Cardiac septum (tissue), 1 donor: ENCODE data around the gene PLEKHH3. TPM values are rescaled to one million over a fixed set of nuclear protein-coding genes. Genes with fewer than 3 reads are reported as not detected.
"Not testable (repeated sequence)": the region's sequence is repeated elsewhere in the genome, so short reads cannot be mapped to it uniquely, and the experiment has no call there.

Source experiments
- DNase-seq: peaks from one replicate; pipeline ENCODE4 v3.0.0-alpha.2; 2020; ENCODE audit warnings: low spot score
- intact Hi-C: fragments of 100-400 bp; cut with DNase I; formaldehyde crosslinking; loops from one replicate; pipeline ENCODE4 v1.14.0; 2022
- total RNA-seq: library from RNA; stranded (reverse); fragmentation: NEBNext Ultra II Directional; extraction: Animal tissue kit (Norgen Biotek cat#: 25700); gene quantifications from one replicate; pipeline ENCODE4 v1.2.1, GENCODE V29; 2021
- donor health status: DM: no; HTN: no; CAD: no.

Gene PLEKHH3
- total RNA-seq, 1 donor from 2014 or later: 20.2 TPM

- DNase-seq: no peak
- intact Hi-C loops: loop anchor here (2.0 kb wide), 1 partner anchor 66 kb away; the partner anchor contains the start of genes RETREG3 and TUBG1
Observed at GRCh38 chr17:42674755-42675347, 1.9 kb downstream of the PLEKHH3 start.

GRCh38 chr17:42673885-42674754 lies 2.7 kb downstream of the PLEKHH3 start:
- intact Hi-C loops: loop anchor here (2.0 kb wide), 1 partner anchor 65 kb away; the partner anchor contains the start of genes RETREG3 and TUBG1
- DNase-seq: no peak

GRCh38 chr17:42673266-42673884 lies 3.4 kb downstream of the PLEKHH3 start:
- no peak for DNase-seq

GRCh38 chr17:42672038-42672437 lies 4.8 kb downstream of the PLEKHH3 start:
- DNase-seq: no peak
- intact Hi-C loops: no loop called here

More at GRCh38 chr17:42673266-42673884, 3.4 kb downstream of the PLEKHH3 start:
- intact Hi-C loops: no loop called here

GRCh38 chr17:42670789-42671657 lies 5.8 kb downstream of the PLEKHH3 start:
- DNase-seq: no peak
- intact Hi-C loops: no loop called here

GRCh38 chr17:42669977-42670788 lies 6.6 kb downstream of the PLEKHH3 start:
- intact Hi-C loops: no loop called here
- no peak for DNase-seq

- no peak for DNase-seq
- intact Hi-C loops: no loop called here
Observed at GRCh38 chr17:42669705-42669976, 7.2 kb downstream of the PLEKHH3 start.

GRCh38 chr17:42667088-42667951 lies 9.5 kb downstream of the PLEKHH3 start:
- intact Hi-C loops: no loop called here
- no peak for DNase-seq

- intact Hi-C loops, DNase-seq: not testable (repeated sequence)
Observed at GRCh38 chr17:42666126-42666525, 10.7 kb downstream of the PLEKHH3 start.

GRCh38 chr17:42665581-42666001 lies 11.2 kb downstream of the PLEKHH3 start:
- intact Hi-C loops: no loop called here
- no peak for DNase-seq

GRCh38 chr17:42660692-42661345 lies 16.0 kb downstream of the PLEKHH3 start:
- intact Hi-C loops: no loop called here
- DNase-seq: no peak

- DNase-seq, intact Hi-C loops: not testable (repeated sequence)
Observed at GRCh38 chr17:42659932-42660274, 16.9 kb downstream of the PLEKHH3 start.

- DNase-seq: peak; percentile 94
- intact Hi-C loops: no loop called here
Observed at GRCh38 chr17:42659079-42659931, 17.5 kb downstream of the PLEKHH3 start, which contains the start of gene TUBG2. TUBG2 (plus strand) TSS chr17:42659284; CDS start chr17:42659504, 220 bp downstream.

GRCh38 chr17:42657824-42658588 lies 18.8 kb downstream of the PLEKHH3 start:
- intact Hi-C loops: no loop called here
- DNase-seq: no peak

GRCh38 chr17:42655528-42655927 lies 21.3 kb downstream of the PLEKHH3 start:
- intact Hi-C loops: no loop called here
- DNase-seq: no peak
